Caco-2 (cell line): ENCODE results near the gene SLC6A2. TPM values are rescaled to one million over a fixed set of nuclear protein-coding genes. Genes with fewer than 3 reads are reported as not detected.

Experiments used
- BruUV-seq: library from RNA; stranded (reverse); fragments of 400-500 nt; replicated peaks from 2 replicates; lab custom pipeline; 2021; lab: Mats Ljungman, UMichigan
- CTCF ChIA-PET: fragments of 300-600 bp; sonication (Branson Sonifier 250); formaldehyde crosslinking; loops from one replicate; lab custom pipeline; 2022; ENCODE audit warnings: antibody characterized with exemption; lab: Charles Lee
- POLR2A ChIA-PET: fragments of 300-600 bp; sonication (Branson Sonifier 250); formaldehyde crosslinking; loops from one replicate; lab custom pipeline; 2022; ENCODE audit warnings: antibody characterized with exemption; lab: Charles Lee
- DNase-seq, 2 experiments: peaks; one replicate each; pipeline versions ENCODE4 v3.0.0 to v3.0.0-alpha.2; 2020 to 2022
- H3K27me3 ChIP-seq: replicated peaks from 2 replicates; pipeline ENCODE4 v1.6.0; 2011; ENCODE audit warnings: low read length; ENCODE audit not compliant: control insufficient read depth, insufficient read depth
- H3K36me3 ChIP-seq: 2 replicates; pipeline ENCODE4 v1.5.1; 2011; ENCODE audit warnings: low read length; ENCODE audit not compliant: control insufficient read depth, insufficient read depth
- H3K4me1 ChIP-seq: fragments of 250-450 bp; sonication (Bioruptor Pico); 2 replicates; pipeline ENCODE4 v1.5.1; 2020; ENCODE audit warnings: mild to moderate bottlenecking
- H3K4me3 ChIP-seq: 2 replicates; pipeline ENCODE4 v1.5.1; 2011; ENCODE audit warnings: low read depth, mild to moderate bottlenecking, control low read depth, low read length
- H3K9me3 ChIP-seq: fragments of 250-450 bp; sonication (Bioruptor Pico); 2 replicates; pipeline ENCODE4 v1.5.1; 2020; ENCODE audit warnings: mild to moderate bottlenecking, moderate library complexity
- H3K27ac Mint-ChIP-seq: one replicate; pipeline ENCODE4 v1.8.0; 2022; ENCODE audit warnings: mixed read lengths; ENCODE audit not compliant: unreplicated experiment
- H3K27me3 Mint-ChIP-seq: one replicate; pipeline ENCODE4 v1.8.0; 2022; ENCODE audit warnings: mixed read lengths; ENCODE audit not compliant: insufficient read depth, unreplicated experiment
- H3K36me3 Mint-ChIP-seq: one replicate; pipeline ENCODE4 v1.8.0; 2022; ENCODE audit warnings: mild to moderate bottlenecking, mixed read lengths; ENCODE audit not compliant: insufficient read depth, unreplicated experiment
- H3K4me1 Mint-ChIP-seq: one replicate; pipeline ENCODE4 v1.8.0; 2022; ENCODE audit warnings: low read depth, mixed read lengths; ENCODE audit not compliant: unreplicated experiment
- H3K4me3 Mint-ChIP-seq: one replicate; pipeline ENCODE4 v1.8.0; 2022; ENCODE audit warnings: mild to moderate bottlenecking, moderate library complexity, mixed read lengths; ENCODE audit not compliant: unreplicated experiment
- H3K9me3 Mint-ChIP-seq: one replicate; pipeline ENCODE4 v1.8.0; 2022; ENCODE audit warnings: mixed read lengths; ENCODE audit not compliant: unreplicated experiment
- CTCF ChIP-seq, 2 experiments: fragments of 200-600 bp in 1 of 2; IDR thresholded peaks; 1 replicate in 1 of 2; 2 replicates in 1 of 2; pipeline versions ENCODE4 v1.5.1 to v1.8.0; 2011 to 2022; ENCODE audit warnings: antibody characterized with exemption in 1 of 2, control low read depth in 1 of 2, inconsistent platforms in 1 of 2, low read depth in 1 of 2, low read length in 1 of 2, mild to moderate bottlenecking in 1 of 2, moderate library complexity in 1 of 2; ENCODE audit not compliant: insufficient read depth in 1 of 2, severe bottlenecking in 1 of 2, unreplicated experiment in 1 of 2
- intact Hi-C: fragments of 100-400 bp; cut with micrococcal nuclease; formaldehyde crosslinking; loops from one replicate; pipeline ENCODE4 v1.10.0; 2022; ENCODE audit not compliant: unreplicated experiment
- total RNA-seq: library from RNA; stranded (reverse); gene quantifications from 2 replicates; pipeline ENCODE4 v1.2.3, GENCODE V29; 2022

SLC6A2 gene
- total RNA-seq, 1 experiment from 2014 or later: not detected

DNA sequence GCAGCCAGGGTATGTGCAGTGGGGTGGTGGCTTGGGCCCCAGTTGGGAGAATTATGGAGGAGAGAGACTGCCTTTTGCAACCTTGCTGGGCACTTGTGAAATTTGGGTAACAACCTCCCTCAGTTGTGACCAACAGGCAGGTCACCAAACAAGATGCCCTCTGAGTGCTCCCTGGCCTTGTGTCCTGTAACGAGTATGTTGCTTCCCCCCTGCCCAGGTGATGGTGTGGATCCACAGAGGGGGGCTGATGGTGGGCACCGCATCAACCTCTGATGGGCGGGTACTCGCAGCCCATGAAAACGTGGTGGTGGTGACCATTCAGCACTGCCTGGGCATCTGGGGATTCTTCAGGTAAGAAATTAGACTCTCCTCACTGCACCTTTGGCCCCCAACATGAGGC lies 74.3 kb downstream of the SLC6A2 start:
- no peaks in the 10 kb centered on the region for H3K9me3 ChIP-seq
- no peak for DNase-seq
- Mint-ChIP-seq H3K27ac (no peak overlapping the region), H3K36me3 (no peaks in the 10 kb centered on the region), H3K4me3 (no peak overlapping the region), H3K27me3 (peaks cover 17% of the 10 kb centered on the region), H3K4me1 (no peaks in the 10 kb centered on the region), H3K9me3 (no peaks in the 10 kb centered on the region)
- ChIA-PET POLR2A (no interaction called here), CTCF (no interaction called here)
- no peak overlapping the region for H3K4me3 ChIP-seq
- no peaks in the 10 kb centered on the region for H3K36me3 ChIP-seq
- intact Hi-C loops: no loop called here
- no peaks in the 10 kb centered on the region for H3K4me1 ChIP-seq
- no TSS peak for BruUV-seq
- no peaks in the 10 kb centered on the region for H3K27me3 ChIP-seq
- no peak for TF ChIP-seq CTCF (IDR thresholded peaks at IDR 0.05; ENCODE audit: insufficient read depth in 1 of 2, low read depth in 1 of 2, low read length in 1 of 2, severe bottlenecking in 1 of 2, unreplicated experiment in 1 of 2)

GRCh38 chr16:55732496-55732895 lies 76.7 kb downstream of the SLC6A2 start:
- ChIA-PET POLR2A (no interaction called here), CTCF (no interaction called here)
- Histone ChIP-seq H3K4me1 (no peaks in the 10 kb centered on the region), H3K27me3 (no peaks in the 10 kb centered on the region), H3K36me3 (no peaks in the 10 kb centered on the region), H3K9me3 (no peaks in the 10 kb centered on the region), H3K4me3 (no peak overlapping the region)
- Mint-ChIP-seq H3K27me3 (peaks cover 21% of the 10 kb centered on the region), H3K36me3 (no peaks in the 10 kb centered on the region), H3K4me3 (no peak overlapping the region), H3K27ac (no peak overlapping the region), H3K4me1 (no peaks in the 10 kb centered on the region), H3K9me3 (no peaks in the 10 kb centered on the region)
- BruUV-seq: no TSS peak
- TF ChIP-seq CTCF (IDR thresholded peaks at IDR 0.05; ENCODE audit: insufficient read depth in 1 of 2, low read depth in 1 of 2, low read length in 1 of 2, severe bottlenecking in 1 of 2, unreplicated experiment in 1 of 2): no peak
- intact Hi-C loops: no loop called here
- no peak for DNase-seq

DNA sequence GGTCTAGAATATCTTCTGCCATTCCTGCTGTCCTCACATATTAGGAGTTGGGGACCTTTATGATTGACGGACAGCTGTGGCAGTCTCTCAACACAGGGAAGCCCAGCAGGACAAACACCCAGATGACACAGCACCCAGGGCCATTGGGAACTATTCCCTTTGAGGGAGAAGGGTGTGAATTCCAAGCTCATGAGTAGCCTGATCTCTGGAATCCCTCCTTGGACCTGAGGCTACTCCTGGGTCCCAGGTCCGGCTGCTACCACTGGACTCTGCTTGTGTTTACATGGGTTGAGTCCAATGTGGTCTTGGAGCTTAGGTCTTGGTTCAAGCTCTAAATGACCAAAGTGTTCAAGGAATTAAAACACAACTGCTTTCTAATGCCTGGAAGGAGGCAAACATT lies 78.9 kb downstream of the SLC6A2 start:
- H3K27me3 Mint-ChIP-seq: peaks cover 31% of the 10 kb centered on the region
- intact Hi-C loops: no loop called here
- no peak for TF ChIP-seq CTCF (IDR thresholded peaks at IDR 0.05; ENCODE audit: insufficient read depth in 1 of 2, low read depth in 1 of 2, low read length in 1 of 2, severe bottlenecking in 1 of 2, unreplicated experiment in 1 of 2)
- Histone ChIP-seq H3K27me3 (no peaks in the 10 kb centered on the region), H3K4me1 (no peaks in the 10 kb centered on the region), H3K36me3 (no peaks in the 10 kb centered on the region), H3K4me3 (no peak overlapping the region), H3K9me3 (no peaks in the 10 kb centered on the region)
- H3K27ac Mint-ChIP-seq: no peak overlapping the region
- H3K36me3 Mint-ChIP-seq: no peaks in the 10 kb centered on the region
- H3K9me3 Mint-ChIP-seq: no peaks in the 10 kb centered on the region
- no peak overlapping the region for H3K4me3 Mint-ChIP-seq
- POLR2A ChIA-PET: no interaction called here
- CTCF ChIA-PET: no interaction called here
- DNase-seq: no peak
- no TSS peak for BruUV-seq
- no peaks in the 10 kb centered on the region for H3K4me1 Mint-ChIP-seq
